PFSK-1 (cell line): ENCODE measurements around the gene ADCY4.

Experiments used
- POLR2AphosphoS5 ChIP-seq: IDR thresholded peaks from 2 replicates; pipeline ENCODE4 v1.6.1; 2012; ENCODE audit warnings: low read depth, mild to moderate bottlenecking, control low read depth, low read length, moderate library complexity
- REST ChIP-seq, 2 experiments: IDR thresholded peaks; 2 replicates each; pipeline versions ENCODE4 v1.6.1 to v1.8.0; 2011 to 2012; ENCODE audit warnings: low read depth in 2 of 2, low read length in 2 of 2, control low read depth in 1 of 2, inconsistent platforms in 1 of 2, mild to moderate bottlenecking in 1 of 2, moderate library complexity in 1 of 2; ENCODE audit not compliant: insufficient read depth in 1 of 2

GRCh38 chr14:24325963-24326362 is 8.9 kb downstream of the ADCY4 start:
- no peak for TF ChIP-seq POLR2AphosphoS5
- TF ChIP-seq REST (IDR thresholded peaks at IDR 0.05; ENCODE audit: insufficient read depth in 1 of 2, low read depth in 2 of 2, low read length in 2 of 2), result no peak
